Forelimb muscle (tissue), 1 donor: ENCODE data around the gene WIPI1. TPM values are rescaled to one million over a fixed set of nuclear protein-coding genes. Genes with fewer than 3 reads are reported as not detected.
A peak's percentile ranks its signal among the peaks of the same experiment; 100 is the strongest.
"Not testable (repeated sequence)": the region's sequence is repeated elsewhere in the genome, so short reads cannot be mapped to it uniquely, and the experiment has no call there.

Experiments
- DNase-seq: peaks from one replicate; pipeline ENCODE4 v3.0.0-alpha.2; 2013; ENCODE audit warnings: low read depth
- polyA plus RNA-seq: library from polyadenylated mRNA; unstranded; fragments of 120-200 nt; gene quantifications from one replicate; pipeline ENCODE4 v1.2.1, GENCODE V29; 2013; ENCODE audit not compliant: insufficient read length

Gene WIPI1
- polyA plus RNA-seq, 1 donor = 39.9 TPM

- DNase-seq = no peak
Measured at GRCh38 chr17:68384941-68385340, 72.4 kb downstream of the WIPI1 start.

DNA sequence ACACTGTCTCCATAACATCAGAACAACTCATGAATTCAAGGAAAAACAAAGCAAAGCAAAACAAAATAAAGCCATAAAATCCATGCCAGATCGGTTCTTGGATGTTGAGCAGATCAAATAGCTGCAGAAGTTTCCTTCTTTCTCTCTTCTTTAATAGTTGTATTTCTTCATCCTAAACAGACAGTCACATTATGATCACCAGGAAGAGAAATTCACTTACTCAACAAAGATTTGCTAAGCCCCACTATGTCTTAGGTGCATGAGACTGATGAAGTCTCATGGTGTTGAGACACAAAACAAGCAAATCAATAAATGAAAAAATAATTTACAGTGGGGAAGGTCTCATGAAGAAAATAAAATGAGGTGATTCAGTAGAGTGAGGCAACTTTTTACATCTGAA, 72.8 kb downstream of the WIPI1 start:
- DNase-seq = no peak

- DNase-seq = no peak
Measured at GRCh38 chr17:68383443-68384321, 73.6 kb downstream of the WIPI1 start.

DNA sequence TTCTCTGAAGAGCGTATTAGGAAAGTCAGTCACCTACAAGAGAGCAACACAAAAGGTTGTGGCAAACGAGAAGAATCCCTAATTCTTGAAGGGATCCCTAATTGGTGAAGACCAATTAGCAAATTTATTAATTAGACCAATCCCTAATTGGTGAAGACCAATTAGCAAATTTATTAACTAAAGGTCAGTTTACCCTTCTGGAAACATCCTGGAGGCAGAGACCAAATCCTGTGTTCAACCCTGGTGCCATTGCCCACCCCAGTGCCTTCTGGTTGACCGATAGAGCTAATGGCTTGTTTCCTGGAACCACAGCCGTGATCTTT, 74.2 kb downstream of the WIPI1 start:
- no peak for DNase-seq

- DNase-seq = no peak
Measured at GRCh38 chr17:68382582-68383085, 74.7 kb downstream of the WIPI1 start.

GRCh38 chr17:68381076-68381900, 76.0 kb downstream of the WIPI1 start:
- no peak for DNase-seq

DNA sequence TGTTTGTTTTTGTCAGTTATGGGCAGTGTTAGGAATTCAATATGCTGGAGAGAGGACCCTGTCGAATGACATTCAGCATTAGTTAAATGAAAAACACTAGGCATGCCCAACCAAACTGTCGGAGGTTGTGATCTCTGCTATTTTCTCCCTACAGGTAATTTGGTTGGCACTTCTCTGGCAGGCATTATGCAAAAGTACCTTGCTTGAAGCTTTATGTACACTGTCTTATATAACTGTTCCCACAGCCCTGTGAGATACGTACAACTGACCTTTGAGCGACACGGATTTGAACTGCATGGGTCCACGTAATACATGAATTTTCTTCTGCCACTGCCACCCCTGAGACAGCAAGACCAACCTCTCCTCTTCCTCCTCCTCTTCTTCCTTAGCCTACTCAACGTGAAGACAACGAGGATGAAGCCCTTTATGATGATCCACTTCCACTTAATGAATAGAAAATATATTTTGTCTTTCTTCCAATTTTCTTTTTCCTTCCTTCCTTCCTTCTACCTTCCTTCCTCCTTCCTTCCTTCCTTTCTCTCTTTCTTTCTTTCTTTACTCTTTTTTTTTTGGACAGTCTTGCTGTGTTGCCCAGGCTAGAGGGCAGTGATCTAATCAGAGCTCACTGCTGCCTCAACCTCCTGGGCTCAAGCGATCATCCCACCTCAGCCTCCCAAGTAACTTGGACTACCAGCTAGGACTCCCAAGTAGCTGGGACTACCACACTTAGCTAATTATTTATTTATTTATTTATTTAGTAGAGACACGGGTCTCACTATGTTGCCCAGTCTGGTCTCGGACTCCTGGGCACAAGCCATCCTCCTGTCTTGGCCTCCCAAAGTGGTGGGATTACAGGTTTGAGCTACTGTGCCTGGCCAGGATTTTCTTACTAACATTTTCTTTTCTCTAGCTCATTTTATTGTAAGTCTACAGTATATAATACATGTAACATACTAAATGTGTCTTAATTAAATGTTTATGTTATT, 77.3 kb downstream of the WIPI1 start:
- DNase-seq = no peak

DNA sequence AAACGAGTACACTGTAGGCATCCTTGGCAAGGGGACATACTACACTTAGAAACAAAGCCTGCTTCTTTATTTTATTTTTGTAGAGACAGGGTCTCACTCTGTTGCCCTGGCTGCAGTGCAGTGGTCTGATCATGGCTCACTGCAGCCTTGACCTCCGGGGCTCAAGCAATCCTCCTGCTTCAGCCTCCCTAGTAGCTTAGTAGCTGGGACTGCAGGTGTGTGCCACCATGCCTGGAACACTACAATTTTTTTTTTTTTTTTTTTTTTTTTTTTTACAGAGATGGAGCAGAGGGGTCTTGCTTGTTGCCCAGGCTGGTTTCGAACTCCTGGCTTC, 78.2 kb downstream of the WIPI1 start:
- no peak for DNase-seq

GRCh38 chr17:68378268-68379176, 78.8 kb downstream of the WIPI1 start:
- peak; percentile 53 for DNase-seq

- no peak for DNase-seq
Measured at GRCh38 chr17:68377771-68378267, 79.5 kb downstream of the WIPI1 start.

- DNase-seq = not testable (repeated sequence)
Measured at GRCh38 chr17:68376178-68376577, 81.1 kb downstream of the WIPI1 start.

DNA sequence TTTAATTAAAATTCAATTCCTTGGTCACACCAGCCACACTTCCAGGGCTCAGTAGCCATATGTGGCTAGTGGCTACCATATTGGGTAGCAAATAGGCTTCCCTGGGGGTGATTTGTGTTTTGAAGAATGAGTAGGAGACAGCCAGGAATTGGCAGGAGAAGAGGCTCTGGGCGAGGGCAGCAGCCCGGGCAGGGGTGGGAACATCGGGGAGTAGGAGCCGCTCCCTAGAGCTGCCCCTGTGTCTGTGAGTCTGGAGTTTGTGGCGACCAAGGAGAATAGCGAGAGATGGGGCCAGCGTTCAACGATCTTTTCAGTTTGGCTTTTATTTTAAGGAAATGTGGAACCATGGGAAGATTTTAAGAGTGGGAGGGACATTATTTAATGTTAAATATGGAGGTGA, 81.7 kb downstream of the WIPI1 start:
- no peak for DNase-seq

Other genes with a start within 250 kb of the WIPI1 start
- gene AMZ2, start 209.5 kb downstream of the WIPI1 start, polyA plus RNA-seq = 63.5 TPM
- 0.57 TPM for gene SLC16A6, start 166.4 kb downstream of the WIPI1 start, polyA plus RNA-seq
- gene ARSG, start 166.0 kb downstream of the WIPI1 start, polyA plus RNA-seq = 3.7 TPM
- gene PRKAR1A, start 54.9 kb upstream of the WIPI1 start, polyA plus RNA-seq = 379 TPM
- 7.8 TPM for gene FAM20A, start 143.9 kb upstream of the WIPI1 start, polyA plus RNA-seq